ENCODE data around the gene PML.

- TF ChIP-seq POLR2A (IDR thresholded peaks at IDR 0.05) = no peak
- TF ChIP-seq CTCF (IDR thresholded peaks at IDR 0.05) = no peak
- peak in 1 of 2 donors; percentile 77 for TF ChIP-seq EP300 (IDR thresholded peaks at IDR 0.05)
These were observed 12.1 kb upstream of the PML start for GRCh38 chr15:73982222-73982962.

All from tibial nerve (tissue), 4 donors.